GM12878 (cell line): ENCODE data around the gene SLC1A7. TPM values are rescaled to one million over a fixed set of nuclear protein-coding genes. Genes with fewer than 3 reads are reported as not detected.

Experiments used
- ATAC-seq: fragments of 200-7000 bp; cut with Tn5 transposase; 3 replicates; pipeline ENCODE4 v1.9.1; 2020; ENCODE audit warnings: mild to moderate bottlenecking, moderate library complexity
- BruUV-seq: library from RNA; stranded (reverse); fragments of 400-500 nt; replicated peaks from 2 replicates; lab custom pipeline; 2021; lab: Mats Ljungman, UMichigan
- CTCF ChIA-PET: fragments of 300-600 bp; sonication (Branson Sonifier 250); formaldehyde crosslinking; extraction: SDS; loops from one replicate; lab custom pipeline; 2021; ENCODE audit warnings: inconsistent platforms; lab: Yijun Ruan, JAX
- POLR2A ChIA-PET: fragments of 350-600 bp; formaldehyde crosslinking; extraction: SDS; loops from one replicate; lab custom pipeline; 2021; ENCODE audit warnings: inconsistent platforms; lab: Charles Lee
- RAD21 ChIA-PET: fragments of 300-600 bp; sonication (Branson Sonifier 250); formaldehyde crosslinking; loops from one replicate; lab custom pipeline; 2023; ENCODE audit warnings: antibody characterized with exemption; ENCODE audit not compliant: unreplicated experiment; lab: Charles Lee
- SMC1A ChIA-PET: fragments of 300-600 bp; sonication (Branson Sonifier 250); formaldehyde crosslinking; loops from one replicate; lab custom pipeline; 2023; ENCODE audit not compliant: unreplicated experiment, uncharacterized antibody; lab: Charles Lee
- DNase-seq: peaks from one replicate; pipeline ENCODE4 v3.0.0-alpha.2; 2011; ENCODE audit warnings: low read depth, low spot score
- FAIRE-seq: peaks from 3 replicates; lab custom pipeline; 2011; peaks lifted over from hg19 to GRCh38; lab: Jason Lieb, UNC
- H2AFZ ChIP-seq: 2 replicates; pipeline ENCODE4 v1.6.0; 2011; ENCODE audit warnings: low read depth, low read length, control low read depth; ENCODE audit not compliant: control insufficient read depth
- H3K27ac ChIP-seq: 2 replicates; pipeline ENCODE4 v1.5.1; 2011; ENCODE audit warnings: control low read depth; ENCODE audit not compliant: control insufficient read depth, insufficient read depth
- H3K27me3 ChIP-seq, 2 experiments: replicated peaks in 1 of 2; 2 replicates each; pipeline versions ENCODE4 v1.6.0 to v1.6.1; 2011; ENCODE audit warnings: low read length in 1 of 2; ENCODE audit not compliant: control insufficient read depth in 2 of 2, insufficient read depth in 2 of 2
- H3K36me3 ChIP-seq, 2 experiments: 2 replicates each; pipeline ENCODE4 v1.5.1; 2011; ENCODE audit warnings: low read length in 1 of 2; ENCODE audit not compliant: control insufficient read depth in 2 of 2, insufficient read depth in 2 of 2
- H3K4me1 ChIP-seq: 2 replicates; pipeline ENCODE4 v1.6.1; 2011; ENCODE audit warnings: mild to moderate bottlenecking, low read length, moderate library complexity, mixed read lengths; ENCODE audit not compliant: control insufficient read depth, insufficient read depth
- H3K4me2 ChIP-seq: 2 replicates; pipeline ENCODE4 v1.6.0; 2011; ENCODE audit warnings: control low read depth; ENCODE audit not compliant: control insufficient read depth, insufficient read depth
- H3K4me3 ChIP-seq: fragments of 200-600 bp; sonication (generic); 2 replicates; pipeline ENCODE4 v1.5.1; 2016
- H3K79me2 ChIP-seq: 2 replicates; pipeline ENCODE4 v1.6.0; 2011; ENCODE audit warnings: low read length; ENCODE audit not compliant: control insufficient read depth, insufficient read depth
- H3K9ac ChIP-seq: 2 replicates; pipeline ENCODE4 v1.8.0; 2011; ENCODE audit warnings: low read length, control low read depth, mixed read lengths; ENCODE audit not compliant: control insufficient read depth, insufficient read depth
- H3K9me3 ChIP-seq: replicated peaks from 3 replicates; pipeline ENCODE4 v1.5.1; 2011; ENCODE audit warnings: mild to moderate bottlenecking, low read length; ENCODE audit not compliant: control insufficient read depth, insufficient read depth
- H4K20me1 ChIP-seq: 2 replicates; pipeline ENCODE4 v1.6.0; 2011; ENCODE audit not compliant: control insufficient read depth, insufficient read depth
- CBX5 ChIP-seq: sonication (generic); IDR thresholded peaks from 2 replicates; pipeline ENCODE4 v1.6.1; 2016; ENCODE audit warnings: low read depth, moderate library complexity, mild to moderate bottlenecking, inconsistent platforms
- CHD2 ChIP-seq: IDR thresholded peaks from 2 replicates; pipeline ENCODE4 v1.6.1; 2011; ENCODE audit warnings: low read depth, low read length, improper control_type of control experiment, borderline replicate concordance
- E2F4 ChIP-seq: IDR thresholded peaks from 2 replicates; pipeline ENCODE4 v1.6.1; 2012; ENCODE audit warnings: low read depth, low read length, improper control_type of control experiment
- HDAC2 ChIP-seq: fragments of 200-600 bp; sonication (generic); IDR thresholded peaks from 2 replicates; pipeline ENCODE4 v1.6.1; 2017
- MYC ChIP-seq: IDR thresholded peaks from 2 replicates; pipeline ENCODE4 v1.6.1; 2011; ENCODE audit warnings: mild to moderate bottlenecking, low read length, moderate library complexity, inconsistent platforms; ENCODE audit not compliant: insufficient read depth, insufficient replicate concordance, insufficient read length, severe bottlenecking
- NFIC ChIP-seq: IDR thresholded peaks from 2 replicates; pipeline ENCODE4 v1.6.1; 2012; ENCODE audit warnings: low read depth, mild to moderate bottlenecking, inconsistent platforms, low read length, moderate library complexity
- NFYB ChIP-seq: IDR thresholded peaks from 2 replicates; pipeline ENCODE4 v1.6.1; 2011; ENCODE audit warnings: low read depth, mild to moderate bottlenecking, low read length, improper control_type of control experiment, moderate library complexity; ENCODE audit not compliant: insufficient read depth
- NR2F1 ChIP-seq: fragments of 450-650 bp; conservative IDR thresholded peaks from 2 replicates; pipeline ENCODE4 v1.6.1; 2017; ENCODE audit warnings: mild to moderate bottlenecking
- SUZ12 ChIP-seq: fragments of 200-600 bp; sonication (generic); IDR thresholded peaks from one replicate; pipeline ENCODE4 v1.6.1; 2018; ENCODE audit warnings: antibody characterized with exemption, mild to moderate bottlenecking; ENCODE audit not compliant: unreplicated experiment
- TCF12 ChIP-seq: IDR thresholded peaks from 2 replicates; pipeline ENCODE4 v1.6.1; 2011; ENCODE audit warnings: low read depth, mild to moderate bottlenecking, low read length
- WGBS: methylation state at CpG from one replicate; pipeline ENCODE4 v1.1.6; 2016; ENCODE audit warnings: low lambda C conversion rate; ENCODE audit not compliant: insufficient replicate concordance, insufficient coverage; ENCODE audit errors: missing lambda C conversion rate; 5-methylcytosine and 5-hydroxymethylcytosine counted together
- in situ Hi-C: fragments of 300-500 bp; cut with MboI; formaldehyde crosslinking; loops from 9 replicates; pipeline ENCODE4 v1.14.3; 2018; ENCODE audit warnings: mixed read lengths
- intact Hi-C: fragments of 100-400 bp; cut with micrococcal nuclease; formaldehyde crosslinking; loops from one replicate; pipeline ENCODE4 v1.14.2; 2022; ENCODE audit not compliant: unreplicated experiment
- polyA plus RNA-seq, 11 experiments: library from polyadenylated mRNA; depleted of rRNA in 4 of 11; unstranded in 6 of 11; stranded (reverse) in 5 of 11; fragments of >200 nt; fragmentation: Nextera tagmentation in 4 of 11; fragmentation: Illumina TruSeq in 1 of 11; extraction: Ambion mirVana in 4 of 11; extraction: Trizol in 1 of 11; gene quantifications; 1 replicate in 1 of 11; 2 replicates in 10 of 11; pipeline versions ENCODE4 v1.2.1 to v1.2.3, GENCODE V29; 2011 to 2016; ENCODE audit warnings: inconsistent platforms in 2 of 11, missing spikeins in 2 of 11, low read depth in 1 of 11
- total RNA-seq, 4 experiments: library from RNA; depleted of rRNA in 3 of 4; stranded (reverse); fragments of >200 nt in 3 of 4; fragmentation: Illumina TruSeq in 1 of 4; extraction: Trizol in 1 of 4; gene quantifications; 2 replicates each; pipeline versions ENCODE4 v1.2.1 to v1.2.3, GENCODE V29; 2013 to 2021

Gene SLC1A7
- total and polyA plus RNA-seq, 10 of the 15 experiments (the other 5 are each of a cell fraction or from before 2014, with no cell fraction given) = not detected

DNA sequence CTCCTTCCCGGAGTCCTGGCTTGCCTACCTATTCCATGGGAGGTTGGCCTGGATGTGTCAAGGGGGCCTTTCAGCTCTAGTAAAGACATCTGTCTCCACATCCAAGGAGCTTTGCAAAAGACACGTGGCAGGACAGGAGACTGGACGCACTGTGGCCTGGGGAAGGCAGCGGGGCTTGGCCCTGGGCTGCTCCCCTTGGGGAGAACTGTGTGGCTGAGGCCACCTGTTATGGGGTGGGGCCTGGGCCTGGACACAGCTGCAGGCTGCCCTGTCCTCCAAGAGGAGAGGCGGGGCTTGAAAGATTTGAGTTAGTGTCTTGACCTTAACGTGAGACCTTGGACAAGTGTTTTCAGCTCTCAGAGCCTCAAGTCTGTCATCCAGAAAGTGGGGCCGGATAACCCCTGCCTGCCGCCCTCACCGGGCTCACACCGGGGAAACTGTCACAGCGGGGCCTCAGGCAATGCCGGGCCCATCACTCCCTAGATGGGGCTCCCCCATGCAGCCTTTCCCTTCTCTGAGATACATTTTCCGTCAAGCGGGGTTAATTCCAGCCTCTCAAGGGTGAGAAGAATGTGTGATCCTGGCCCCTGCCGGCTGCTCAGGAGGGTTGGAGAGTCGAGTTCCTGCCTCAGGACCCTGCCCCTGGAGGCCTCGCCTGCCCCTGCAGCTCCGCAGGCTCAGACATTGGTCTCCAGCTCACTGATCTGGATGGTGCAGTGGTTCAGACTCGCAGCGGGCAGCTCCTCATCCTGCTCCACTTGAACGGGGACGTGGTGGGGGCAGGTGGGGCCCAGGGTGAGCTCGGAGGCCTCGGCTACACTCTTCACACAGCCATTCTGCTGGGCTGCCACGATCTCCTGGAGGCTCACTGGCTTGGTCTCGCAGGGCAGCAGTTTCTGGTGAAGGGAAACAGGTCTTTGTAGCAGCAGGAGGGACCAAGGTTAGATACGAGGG lies 54.8 kb downstream of the SLC1A7 start:
- no TSS peak for BruUV-seq
- POLR2A ChIA-PET = no interaction called here
- DNase-seq = no peak
- no peaks in the 10 kb centered on the region for H4K20me1 ChIP-seq
- no peak for ATAC-seq
- RAD21 ChIA-PET = no interaction called here
- 43% methylated on average over 27 of the region's 27 CpGs for WGBS
- FAIRE-seq = no peak
- peaks cover 0 to 1% of the 10 kb centered on the region in 2 experiments; a peak in 1 of 4 replicates for H3K27me3 ChIP-seq
- no peak overlapping the region for H2AFZ ChIP-seq
- H3K27ac ChIP-seq = no peak overlapping the region
- H3K4me2 ChIP-seq = no peak overlapping the region
- no peaks in the 10 kb centered on the region for H3K9me3 ChIP-seq
- no peak overlapping the region for H3K9ac ChIP-seq
- in situ Hi-C loops (no loop called here), intact Hi-C loops (no loop called here)
- CTCF ChIA-PET = no interaction called here
- H3K4me3 ChIP-seq = no peak overlapping the region
- H3K36me3 ChIP-seq = no peaks in the 10 kb centered on the region
- H3K79me2 ChIP-seq = no peaks in the 10 kb centered on the region
- SMC1A ChIA-PET = no interaction called here
- TF ChIP-seq CHD2 (no peak), NFYB (no peak), TCF12 (no peak), HDAC2 (no peak), E2F4 (no peak), SUZ12 (no peak), CBX5 (no peak), NFIC (no peak), MYC (no peak), NR2F1 (no peak)
- no peaks in the 10 kb centered on the region for H3K4me1 ChIP-seq
